Measurements from ENCODE around the gene UNC13D. TPM values are rescaled to one million over a fixed set of nuclear protein-coding genes. Genes with fewer than 3 reads are reported as not detected.
A peak's percentile ranks its signal among the peaks of the same experiment; 100 is the strongest.
"Not testable (repeated sequence)": the region's sequence is repeated elsewhere in the genome, so short reads cannot be mapped to it uniquely, and the experiment has no call there.

UNC13D gene
- total RNA-seq, 1 donor from 2014 or later: 32.7 TPM

GRCh38 chr17:75811174-75811573 lies 33.0 kb downstream of the UNC13D start:
- H3K36me3 ChIP-seq: peaks cover 0 to 40% of the 10 kb centered on the region in 2 donors
- H3K9me3 ChIP-seq: no peaks in the 10 kb centered on the region
- TF ChIP-seq POLR2AphosphoS5 (IDR thresholded peaks at IDR 0.05; ENCODE audit: insufficient read depth in 1 of 2, low read depth in 1 of 2): no peak
- TF ChIP-seq CTCF (IDR thresholded peaks at IDR 0.05): no peak
- TF ChIP-seq POLR2A (IDR thresholded peaks at IDR 0.05): no peak
- H3K4me3 ChIP-seq: no peak overlapping the region
- H3K27ac ChIP-seq: no peak overlapping the region
- H3K27me3 ChIP-seq: no peaks in the 10 kb centered on the region
- DNase-seq (ENCODE audit: extremely low spot score in 2 of 2): no peak
- peaks cover 62% of the 10 kb centered on the region for H3K4me1 ChIP-seq
- intact Hi-C loops (cut with DNase I): loop anchor here (5.0 kb wide), 1 partner anchor 454 kb away; no protein-coding TSS in a partner anchor

- H3K27me3 ChIP-seq; H3K9me3 ChIP-seq; DNase-seq (ENCODE audit: extremely low spot score in 2 of 2); H3K4me3 ChIP-seq; H3K27ac ChIP-seq: not testable (repeated sequence)
- intact Hi-C loops (cut with DNase I): loop anchor here (5.0 kb wide), 1 partner anchor 453 kb away; no protein-coding TSS in a partner anchor
- Histone ChIP-seq H3K36me3 (peaks cover 0 to 37% of the 10 kb centered on the region in 2 donors), H3K4me1 (peaks cover 62% of the 10 kb centered on the region)
Measured at GRCh38 chr17:75810756-75811155, 33.4 kb downstream of the UNC13D start.

GRCh38 chr17:75810216-75810615 lies 34.0 kb downstream of the UNC13D start:
- Histone ChIP-seq H3K27me3 (no peaks in the 10 kb centered on the region), H3K9me3 (no peaks in the 10 kb centered on the region), H3K4me1 (peaks cover 62% of the 10 kb centered on the region), H3K4me3 (no peak overlapping the region), H3K36me3 (peaks cover 0 to 37% of the 10 kb centered on the region in 2 donors), H3K27ac (peak overlapping the region; percentile 88)
- intact Hi-C loops (cut with DNase I): loop anchor here (5.0 kb wide), 1 partner anchor 453 kb away; no protein-coding TSS in a partner anchor
- TF ChIP-seq CTCF (IDR thresholded peaks at IDR 0.05) (no peak), POLR2AphosphoS5 (IDR thresholded peaks at IDR 0.05; ENCODE audit: insufficient read depth in 1 of 2, low read depth in 1 of 2) (no peak), POLR2A (IDR thresholded peaks at IDR 0.05) (no peak)
- no peak for DNase-seq (ENCODE audit: extremely low spot score in 2 of 2)

- Histone ChIP-seq H3K9me3 (no peaks in the 10 kb centered on the region), H3K27ac (peak overlapping the region; percentile 88), H3K36me3 (peaks cover 0 to 37% of the 10 kb centered on the region in 2 donors), H3K27me3 (no peaks in the 10 kb centered on the region), H3K4me3 (peak overlapping the region in 1 of 2 donors; percentile 2), H3K4me1 (peaks cover 62% of the 10 kb centered on the region)
- intact Hi-C loops (cut with DNase I): loop anchor here (5.0 kb wide), 1 partner anchor 452 kb away; no protein-coding TSS in a partner anchor
- DNase-seq (ENCODE audit: extremely low spot score in 2 of 2): no peak
- TF ChIP-seq POLR2AphosphoS5 (IDR thresholded peaks at IDR 0.05; ENCODE audit: insufficient read depth in 1 of 2, low read depth in 1 of 2): peak in 1 of 2 donors; percentile 11
- no peak for TF ChIP-seq POLR2A (IDR thresholded peaks at IDR 0.05)
- no peak for TF ChIP-seq CTCF (IDR thresholded peaks at IDR 0.05)
Measured at GRCh38 chr17:75809631-75810111, 34.5 kb downstream of the UNC13D start.

GRCh38 chr17:75808905-75809621 lies 35.1 kb downstream of the UNC13D start:
- Histone ChIP-seq H3K27ac (peak overlapping the region; percentile 88), H3K4me3 (peak overlapping the region in 1 of 2 donors; percentile 2), H3K4me1 (peaks cover 58% of the 10 kb centered on the region), H3K27me3 (no peaks in the 10 kb centered on the region), H3K9me3 (no peaks in the 10 kb centered on the region), H3K36me3 (peaks cover 0 to 36% of the 10 kb centered on the region in 2 donors)
- intact Hi-C loops (cut with DNase I): no loop called here
- peak; percentile 53 to 79 for TF ChIP-seq POLR2AphosphoS5 (IDR thresholded peaks at IDR 0.05; ENCODE audit: insufficient read depth in 1 of 2, low read depth in 1 of 2)
- TF ChIP-seq CTCF (IDR thresholded peaks at IDR 0.05): no peak
- no peak for TF ChIP-seq POLR2A (IDR thresholded peaks at IDR 0.05)
- no peak for DNase-seq (ENCODE audit: extremely low spot score in 2 of 2)
